DOHH2 (cell line): ENCODE data around the gene SEMA5A.

ENCODE experiments used
- EZH2phosphoT487 ChIP-seq: fragments of 200-600 bp; sonication (generic); IDR thresholded peaks from 2 replicates; pipeline ENCODE4 v1.6.1; 2017; ENCODE audit warnings: borderline replicate concordance, mild to moderate bottlenecking, antibody characterized with exemption, low read length, moderate library complexity, mixed read lengths
- TF ChIP-seq, protein P1 (sequence below): fragments of 200-600 bp; sonication (generic); IDR thresholded peaks from one replicate; pipeline ENCODE4 v1.5.1; 2014; ENCODE audit warnings: antibody characterized with exemption, mild to moderate bottlenecking, low read depth, low read length; ENCODE audit not compliant: poor library complexity, severe bottlenecking

- TF ChIP-seq, protein P1, sequence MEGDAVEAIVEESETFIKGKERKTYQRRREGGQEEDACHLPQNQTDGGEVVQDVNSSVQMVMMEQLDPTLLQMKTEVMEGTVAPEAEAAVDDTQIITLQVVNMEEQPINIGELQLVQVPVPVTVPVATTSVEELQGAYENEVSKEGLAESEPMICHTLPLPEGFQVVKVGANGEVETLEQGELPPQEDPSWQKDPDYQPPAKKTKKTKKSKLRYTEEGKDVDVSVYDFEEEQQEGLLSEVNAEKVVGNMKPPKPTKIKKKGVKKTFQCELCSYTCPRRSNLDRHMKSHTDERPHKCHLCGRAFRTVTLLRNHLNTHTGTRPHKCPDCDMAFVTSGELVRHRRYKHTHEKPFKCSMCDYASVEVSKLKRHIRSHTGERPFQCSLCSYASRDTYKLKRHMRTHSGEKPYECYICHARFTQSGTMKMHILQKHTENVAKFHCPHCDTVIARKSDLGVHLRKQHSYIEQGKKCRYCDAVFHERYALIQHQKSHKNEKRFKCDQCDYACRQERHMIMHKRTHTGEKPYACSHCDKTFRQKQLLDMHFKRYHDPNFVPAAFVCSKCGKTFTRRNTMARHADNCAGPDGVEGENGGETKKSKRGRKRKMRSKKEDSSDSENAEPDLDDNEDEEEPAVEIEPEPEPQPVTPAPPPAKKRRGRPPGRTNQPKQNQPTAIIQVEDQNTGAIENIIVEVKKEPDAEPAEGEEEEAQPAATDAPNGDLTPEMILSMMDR: no peak
- TF ChIP-seq EZH2phosphoT487: no peak
Observed at GRCh38 chr5:9201011-9201410, 344.9 kb downstream of the SEMA5A start.
